ENCODE data around the gene CDC42BPB.

The CDC42BPB gene

GRCh38 chr14:102953100-102953499 is 104.2 kb downstream of the CDC42BPB start:
- H3K9me3 ChIP-seq (ENCODE audit: control insufficient read depth, insufficient read depth, low read depth, low read length) = no peaks in the 10 kb centered on the region
- H3K4me1 ChIP-seq (ENCODE audit: control insufficient read depth, insufficient read depth, low read length) = no peaks in the 10 kb centered on the region
- peaks cover 16 to 85% of the 10 kb centered on the region in 2 experiments for H3K36me3 ChIP-seq (ENCODE audit: control insufficient read depth in 2 of 2, insufficient read depth in 1 of 2, low read length in 2 of 2)
- H3K27ac ChIP-seq (ENCODE audit: extremely low read depth, low read depth, low read length) = no peak overlapping the region
- ChIA-PET POLR2A (no interaction called here), CTCF (no interaction called here)
- no peak for TF ChIP-seq ZNF624 (tag by site-specific recombination; IDR thresholded peaks at IDR 0.05)
- TF ChIP-seq ZNF266 (tag by site-specific recombination; IDR thresholded peaks at IDR 0.05; ENCODE audit: low read depth) = no peak
- TF ChIP-seq, protein P1, sequence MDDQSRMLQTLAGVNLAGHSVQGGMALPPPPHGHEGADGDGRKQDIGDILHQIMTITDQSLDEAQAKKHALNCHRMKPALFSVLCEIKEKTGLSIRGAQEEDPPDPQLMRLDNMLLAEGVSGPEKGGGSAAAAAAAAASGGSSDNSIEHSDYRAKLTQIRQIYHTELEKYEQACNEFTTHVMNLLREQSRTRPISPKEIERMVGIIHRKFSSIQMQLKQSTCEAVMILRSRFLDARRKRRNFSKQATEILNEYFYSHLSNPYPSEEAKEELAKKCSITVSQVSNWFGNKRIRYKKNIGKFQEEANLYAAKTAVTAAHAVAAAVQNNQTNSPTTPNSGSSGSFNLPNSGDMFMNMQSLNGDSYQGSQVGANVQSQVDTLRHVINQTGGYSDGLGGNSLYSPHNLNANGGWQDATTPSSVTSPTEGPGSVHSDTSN (CRISPR knock-in tag; IDR thresholded peaks at IDR 0.05) = no peak
- TF ChIP-seq, protein P2, sequence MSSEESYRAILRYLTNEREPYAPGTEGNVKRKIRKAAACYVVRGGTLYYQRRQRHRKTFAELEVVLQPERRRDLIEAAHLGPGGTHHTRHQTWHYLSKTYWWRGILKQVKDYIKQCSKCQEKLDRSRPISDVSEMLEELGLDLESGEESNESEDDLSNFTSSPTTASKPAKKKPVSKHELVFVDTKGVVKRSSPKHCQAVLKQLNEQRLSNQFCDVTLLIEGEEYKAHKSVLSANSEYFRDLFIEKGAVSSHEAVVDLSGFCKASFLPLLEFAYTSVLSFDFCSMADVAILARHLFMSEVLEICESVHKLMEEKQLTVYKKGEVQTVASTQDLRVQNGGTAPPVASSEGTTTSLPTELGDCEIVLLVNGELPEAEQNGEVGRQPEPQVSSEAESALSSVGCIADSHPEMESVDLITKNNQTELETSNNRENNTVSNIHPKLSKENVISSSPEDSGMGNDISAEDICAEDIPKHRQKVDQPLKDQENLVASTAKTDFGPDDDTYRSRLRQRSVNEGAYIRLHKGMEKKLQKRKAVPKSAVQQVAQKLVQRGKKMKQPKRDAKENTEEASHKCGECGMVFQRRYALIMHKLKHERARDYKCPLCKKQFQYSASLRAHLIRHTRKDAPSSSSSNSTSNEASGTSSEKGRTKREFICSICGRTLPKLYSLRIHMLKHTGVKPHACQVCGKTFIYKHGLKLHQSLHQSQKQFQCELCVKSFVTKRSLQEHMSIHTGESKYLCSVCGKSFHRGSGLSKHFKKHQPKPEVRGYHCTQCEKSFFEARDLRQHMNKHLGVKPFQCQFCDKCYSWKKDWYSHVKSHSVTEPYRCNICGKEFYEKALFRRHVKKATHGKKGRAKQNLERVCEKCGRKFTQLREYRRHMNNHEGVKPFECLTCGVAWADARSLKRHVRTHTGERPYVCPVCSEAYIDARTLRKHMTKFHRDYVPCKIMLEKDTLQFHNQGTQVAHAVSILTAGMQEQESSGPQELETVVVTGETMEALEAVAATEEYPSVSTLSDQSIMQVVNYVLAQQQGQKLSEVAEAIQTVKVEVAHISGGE (tag by site-specific recombination; conservative IDR thresholded peaks at IDR 0.05; ENCODE audit: low read depth) = no peak
- TF ChIP-seq, protein P3, sequence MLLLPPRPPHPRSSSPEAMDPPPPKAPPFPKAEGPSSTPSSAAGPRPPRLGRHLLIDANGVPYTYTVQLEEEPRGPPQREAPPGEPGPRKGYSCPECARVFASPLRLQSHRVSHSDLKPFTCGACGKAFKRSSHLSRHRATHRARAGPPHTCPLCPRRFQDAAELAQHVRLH (tag by site-specific recombination; IDR thresholded peaks at IDR 0.05) = no peak
- H3K4me3 ChIP-seq (ENCODE audit: low read depth, low read length) = no peak overlapping the region

DNA sequence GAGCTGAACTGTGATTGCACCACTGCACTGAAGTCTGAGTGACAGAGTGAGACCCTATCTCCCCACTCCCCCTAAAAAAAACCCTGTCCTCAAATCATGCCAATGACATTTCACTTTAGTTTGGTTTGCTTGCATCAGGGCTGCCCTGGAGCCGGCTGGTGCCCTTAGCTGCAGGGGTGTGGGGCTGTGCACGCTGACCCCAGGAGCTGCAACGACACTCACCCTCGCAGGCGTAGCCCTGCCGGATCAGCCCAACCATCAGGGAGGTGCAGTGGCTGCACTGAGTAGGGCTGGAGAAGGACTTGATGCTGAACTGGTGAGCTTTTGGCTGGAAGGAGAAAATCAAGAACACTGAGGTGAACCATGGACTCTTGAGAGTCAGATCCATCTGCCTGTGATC is 105.1 kb downstream of the CDC42BPB start:
- H3K27ac ChIP-seq (ENCODE audit: extremely low read depth, low read depth, low read length) = no peak overlapping the region
- H3K4me3 ChIP-seq (ENCODE audit: low read depth, low read length) = no peak overlapping the region
- ChIA-PET POLR2A (no interaction called here), CTCF (no interaction called here)
- TF ChIP-seq ZNF248 (tag by site-specific recombination; IDR thresholded peaks at IDR 0.05) (no peak), ZNF555 (tag by site-specific recombination; conservative IDR thresholded peaks at IDR 0.05) (no peak)
- TF ChIP-seq, protein P4, sequence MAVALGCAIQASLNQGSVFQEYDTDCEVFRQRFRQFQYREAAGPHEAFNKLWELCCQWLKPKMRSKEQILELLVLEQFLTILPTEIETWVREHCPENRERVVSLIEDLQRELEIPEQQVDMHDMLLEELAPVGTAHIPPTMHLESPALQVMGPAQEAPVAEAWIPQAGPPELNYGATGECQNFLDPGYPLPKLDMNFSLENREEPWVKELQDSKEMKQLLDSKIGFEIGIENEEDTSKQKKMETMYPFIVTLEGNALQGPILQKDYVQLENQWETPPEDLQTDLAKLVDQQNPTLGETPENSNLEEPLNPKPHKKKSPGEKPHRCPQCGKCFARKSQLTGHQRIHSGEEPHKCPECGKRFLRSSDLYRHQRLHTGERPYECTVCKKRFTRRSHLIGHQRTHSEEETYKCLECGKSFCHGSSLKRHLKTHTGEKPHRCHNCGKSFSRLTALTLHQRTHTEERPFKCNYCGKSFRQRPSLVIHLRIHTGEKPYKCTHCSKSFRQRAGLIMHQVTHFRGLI (tag by site-specific recombination; IDR thresholded peaks at IDR 0.05) = peak; percentile 61; the same call in 1 of the 2 replicates
- H3K36me3 ChIP-seq (ENCODE audit: control insufficient read depth in 2 of 2, insufficient read depth in 1 of 2, low read length in 2 of 2) = peaks cover 16 to 83% of the 10 kb centered on the region in 2 experiments; a peak in 2 of 3 replicates
- H3K4me1 ChIP-seq (ENCODE audit: control insufficient read depth, insufficient read depth, low read length) = no peaks in the 10 kb centered on the region
- H3K9me3 ChIP-seq (ENCODE audit: control insufficient read depth, insufficient read depth, low read depth, low read length) = no peaks in the 10 kb centered on the region

GRCh38 chr14:102951799-102952198 is 105.5 kb downstream of the CDC42BPB start:
- H3K4me3 ChIP-seq (ENCODE audit: low read depth, low read length) = no peak overlapping the region
- no peak for TF ChIP-seq IKZF3 (tag by site-specific recombination; IDR thresholded peaks at IDR 0.05)
- TF ChIP-seq ZIC2 (tag by site-specific recombination; IDR thresholded peaks at IDR 0.05) = 0 out of 2 replicates have a peak, but pooled peaks have one; percentile 25
- peaks cover 12 to 85% of the 10 kb centered on the region in 2 experiments; a peak in 2 of 3 replicates for H3K36me3 ChIP-seq (ENCODE audit: control insufficient read depth in 2 of 2, insufficient read depth in 1 of 2, low read length in 2 of 2)
- no peaks in the 10 kb centered on the region for H3K9me3 ChIP-seq (ENCODE audit: control insufficient read depth, insufficient read depth, low read depth, low read length)
- POLR2A ChIA-PET = no interaction called here
- no peak overlapping the region for H3K27ac ChIP-seq (ENCODE audit: extremely low read depth, low read depth, low read length)
- H3K4me1 ChIP-seq (ENCODE audit: control insufficient read depth, insufficient read depth, low read length) = no peaks in the 10 kb centered on the region
- CTCF ChIA-PET = no interaction called here

DNA sequence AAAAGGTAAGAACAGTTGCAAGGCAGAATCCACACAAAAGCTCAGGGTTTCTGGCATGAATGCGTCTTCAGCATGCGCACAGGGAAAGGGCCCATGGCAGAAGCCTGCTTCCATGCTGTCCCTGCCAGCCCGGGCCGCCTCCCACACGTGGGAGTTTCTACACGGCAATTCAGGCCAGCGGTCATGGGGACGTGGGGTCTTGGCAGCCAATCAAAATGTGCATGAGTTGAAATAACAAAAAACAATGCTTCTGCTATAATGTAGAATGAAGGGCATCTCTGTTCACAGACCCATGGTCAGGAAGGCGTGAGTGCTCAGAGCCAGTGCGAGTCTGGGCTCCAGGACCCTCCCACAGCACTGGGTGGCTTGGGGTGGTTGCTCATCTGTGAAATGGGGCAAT is 106.3 kb downstream of the CDC42BPB start:
- ChIA-PET CTCF (interaction anchor here (0.6 kb wide), 1 partner anchor 792 kb away, joined by 3 read pairs; no protein-coding TSS in a partner anchor), POLR2A (no interaction called here)
- H3K4me3 ChIP-seq (ENCODE audit: low read depth, low read length) = no peak overlapping the region
- no peaks in the 10 kb centered on the region for H3K4me1 ChIP-seq (ENCODE audit: control insufficient read depth, insufficient read depth, low read length)
- no peak overlapping the region for H3K27ac ChIP-seq (ENCODE audit: extremely low read depth, low read depth, low read length)
- H3K36me3 ChIP-seq (ENCODE audit: control insufficient read depth in 2 of 2, insufficient read depth in 1 of 2, low read length in 2 of 2) = peaks cover 8 to 86% of the 10 kb centered on the region in 2 experiments; a peak in 2 of 3 replicates
- no peaks in the 10 kb centered on the region for H3K9me3 ChIP-seq (ENCODE audit: control insufficient read depth, insufficient read depth, low read depth, low read length)
- no peak for TF ChIP-seq ZNF514 (tag by site-specific recombination; IDR thresholded peaks at IDR 0.05)
- no peak for TF ChIP-seq ZNF623 (tag by site-specific recombination; IDR thresholded peaks at IDR 0.05)
- no peak for TF ChIP-seq ZNF184 (tag by site-specific recombination; IDR thresholded peaks at IDR 0.05)
- TF ChIP-seq ZNF677 (tag by site-specific recombination; IDR thresholded peaks at IDR 0.05) = no peak
- no peak for TF ChIP-seq ZNF266 (tag by site-specific recombination; IDR thresholded peaks at IDR 0.05; ENCODE audit: low read depth)
- no peak for TF ChIP-seq TRIM28 (IDR thresholded peaks at IDR 0.05; ENCODE audit: borderline replicate concordance, low read length)
- TF ChIP-seq, protein P5, sequence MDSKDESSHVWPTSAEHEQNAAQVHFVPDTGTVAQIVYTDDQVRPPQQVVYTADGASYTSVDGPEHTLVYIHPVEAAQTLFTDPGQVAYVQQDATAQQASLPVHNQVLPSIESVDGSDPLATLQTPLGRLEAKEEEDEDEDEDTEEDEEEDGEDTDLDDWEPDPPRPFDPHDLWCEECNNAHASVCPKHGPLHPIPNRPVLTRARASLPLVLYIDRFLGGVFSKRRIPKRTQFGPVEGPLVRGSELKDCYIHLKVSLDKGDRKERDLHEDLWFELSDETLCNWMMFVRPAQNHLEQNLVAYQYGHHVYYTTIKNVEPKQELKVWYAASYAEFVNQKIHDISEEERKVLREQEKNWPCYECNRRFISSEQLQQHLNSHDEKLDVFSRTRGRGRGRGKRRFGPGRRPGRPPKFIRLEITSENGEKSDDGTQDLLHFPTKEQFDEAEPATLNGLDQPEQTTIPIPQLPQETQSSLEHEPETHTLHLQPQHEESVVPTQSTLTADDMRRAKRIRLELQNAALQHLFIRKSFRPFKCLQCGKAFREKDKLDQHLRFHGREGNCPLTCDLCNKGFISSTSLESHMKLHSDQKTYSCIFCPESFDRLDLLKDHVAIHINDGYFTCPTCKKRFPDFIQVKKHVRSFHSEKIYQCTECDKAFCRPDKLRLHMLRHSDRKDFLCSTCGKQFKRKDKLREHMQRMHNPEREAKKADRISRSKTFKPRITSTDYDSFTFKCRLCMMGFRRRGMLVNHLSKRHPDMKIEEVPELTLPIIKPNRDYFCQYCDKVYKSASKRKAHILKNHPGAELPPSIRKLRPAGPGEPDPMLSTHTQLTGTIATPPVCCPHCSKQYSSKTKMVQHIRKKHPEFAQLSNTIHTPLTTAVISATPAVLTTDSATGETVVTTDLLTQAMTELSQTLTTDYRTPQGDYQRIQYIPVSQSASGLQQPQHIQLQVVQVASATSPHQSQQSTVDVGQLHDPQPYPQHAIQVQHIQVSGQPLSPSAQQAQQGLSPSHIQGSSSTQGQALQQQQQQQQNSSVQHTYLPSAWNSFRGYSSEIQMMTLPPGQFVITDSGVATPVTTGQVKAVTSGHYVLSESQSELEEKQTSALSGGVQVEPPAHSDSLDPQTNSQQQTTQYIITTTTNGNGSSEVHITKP (tag by site-specific recombination; IDR thresholded peaks at IDR 0.05) = no peak
- no peak for TF ChIP-seq ZNF239 (tag by site-specific recombination; IDR thresholded peaks at IDR 0.05)
